Glutamatergic neuron (in vitro differentiated cells): Measurements from ENCODE around the gene UNC80. TPM values are rescaled to one million over a fixed set of nuclear protein-coding genes. Genes with fewer than 3 reads are reported as not detected.

ENCODE experiments used
- DNase-seq: peaks from one replicate; pipeline ENCODE4 v3.0.0; 2022
- H3K27ac Mint-ChIP-seq: one replicate; pipeline ENCODE4 v1.8.0; 2020; ENCODE audit warnings: mild to moderate bottlenecking, mixed read lengths, inconsistent platforms; ENCODE audit not compliant: unreplicated experiment
- H3K27me3 Mint-ChIP-seq: one replicate; pipeline ENCODE4 v1.8.0; 2020; ENCODE audit warnings: mild to moderate bottlenecking, moderate library complexity, mixed read lengths, inconsistent platforms; ENCODE audit not compliant: unreplicated experiment
- H3K36me3 Mint-ChIP-seq: one replicate; pipeline ENCODE4 v1.8.0; 2020; ENCODE audit warnings: mild to moderate bottlenecking, mixed read lengths, inconsistent platforms; ENCODE audit not compliant: unreplicated experiment
- H3K4me1 Mint-ChIP-seq: one replicate; pipeline ENCODE4 v1.8.0; 2020; ENCODE audit warnings: mild to moderate bottlenecking, low read depth, mixed read lengths, inconsistent platforms; ENCODE audit not compliant: unreplicated experiment
- H3K4me3 Mint-ChIP-seq: one replicate; pipeline ENCODE4 v1.8.0; 2020; ENCODE audit warnings: mild to moderate bottlenecking, mixed read lengths, inconsistent platforms; ENCODE audit not compliant: unreplicated experiment
- H3K9me3 Mint-ChIP-seq: one replicate; pipeline ENCODE4 v1.8.0; 2020; ENCODE audit warnings: mild to moderate bottlenecking, moderate library complexity, mixed read lengths, inconsistent platforms; ENCODE audit not compliant: unreplicated experiment
- total RNA-seq: library from RNA; stranded (reverse); fragmentation: NEBNext Ultra II Directional; extraction: Animal tissue kit (Norgen Biotek cat#: 25700); gene quantifications from one replicate; pipeline ENCODE4 v1.2.1, GENCODE V29; 2021; ENCODE audit not compliant: unreplicated experiment
- TF ChIP-seq, protein P1 (sequence below): fragments of 200-600 bp; sonication (generic); IDR thresholded peaks from one replicate; pipeline ENCODE4 v1.5.0; 2021; ENCODE audit not compliant: partially characterized antibody, unreplicated experiment

UNC80 gene
- total RNA-seq, 1 donor from 2014 or later: 9.0 TPM

DNA sequence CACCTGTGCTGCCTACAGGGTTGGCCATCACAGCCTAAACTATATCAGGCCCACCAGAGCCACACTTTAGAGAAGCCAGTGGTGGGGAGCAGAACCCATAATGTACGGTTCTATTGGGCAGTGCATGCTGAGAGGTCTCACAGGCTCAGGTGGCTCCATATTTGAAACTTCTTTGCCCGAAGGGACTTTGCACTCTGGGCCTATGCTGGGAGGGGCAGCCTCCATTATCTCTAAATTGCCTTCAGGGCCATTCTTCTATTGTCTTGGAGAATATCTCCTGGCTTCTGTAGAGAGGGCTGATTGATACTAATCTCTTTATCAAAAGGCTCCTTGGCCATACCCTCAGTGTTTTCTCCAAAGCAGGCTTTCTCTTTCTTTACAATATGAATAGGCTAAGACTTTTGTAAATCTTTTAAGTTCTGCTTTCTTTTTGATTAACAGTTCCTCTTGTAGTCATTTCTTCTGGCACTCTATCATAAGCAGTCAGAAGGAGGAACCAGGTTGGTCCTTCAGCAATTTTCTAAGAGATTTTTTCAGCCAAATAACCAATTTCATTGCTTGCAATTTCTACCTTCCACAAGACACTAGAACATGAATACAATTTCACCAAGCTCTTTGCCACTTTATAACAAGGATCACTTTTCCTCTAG is 275.3 kb downstream of the UNC80 start:
- H3K27ac Mint-ChIP-seq: no peak overlapping the region
- no peak for DNase-seq
- H3K36me3 Mint-ChIP-seq: peaks cover 11% of the 10 kb centered on the region
- no peaks in the 10 kb centered on the region for H3K27me3 Mint-ChIP-seq
- TF ChIP-seq, protein P1, sequence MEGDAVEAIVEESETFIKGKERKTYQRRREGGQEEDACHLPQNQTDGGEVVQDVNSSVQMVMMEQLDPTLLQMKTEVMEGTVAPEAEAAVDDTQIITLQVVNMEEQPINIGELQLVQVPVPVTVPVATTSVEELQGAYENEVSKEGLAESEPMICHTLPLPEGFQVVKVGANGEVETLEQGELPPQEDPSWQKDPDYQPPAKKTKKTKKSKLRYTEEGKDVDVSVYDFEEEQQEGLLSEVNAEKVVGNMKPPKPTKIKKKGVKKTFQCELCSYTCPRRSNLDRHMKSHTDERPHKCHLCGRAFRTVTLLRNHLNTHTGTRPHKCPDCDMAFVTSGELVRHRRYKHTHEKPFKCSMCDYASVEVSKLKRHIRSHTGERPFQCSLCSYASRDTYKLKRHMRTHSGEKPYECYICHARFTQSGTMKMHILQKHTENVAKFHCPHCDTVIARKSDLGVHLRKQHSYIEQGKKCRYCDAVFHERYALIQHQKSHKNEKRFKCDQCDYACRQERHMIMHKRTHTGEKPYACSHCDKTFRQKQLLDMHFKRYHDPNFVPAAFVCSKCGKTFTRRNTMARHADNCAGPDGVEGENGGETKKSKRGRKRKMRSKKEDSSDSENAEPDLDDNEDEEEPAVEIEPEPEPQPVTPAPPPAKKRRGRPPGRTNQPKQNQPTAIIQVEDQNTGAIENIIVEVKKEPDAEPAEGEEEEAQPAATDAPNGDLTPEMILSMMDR: no peak
- H3K9me3 Mint-ChIP-seq: peaks cover 3% of the 10 kb centered on the region
- H3K4me3 Mint-ChIP-seq: no peak overlapping the region
- peaks cover 7% of the 10 kb centered on the region for H3K4me1 Mint-ChIP-seq

Other genes with a start within 250 kb of the UNC80 start
- 38.1 TPM for gene RPE, start 230.8 kb downstream of the UNC80 start, total RNA-seq